Mucosa of descending colon (tissue), 3 donors: ENCODE data around the gene ACSL6. TPM values are rescaled to one million over a fixed set of nuclear protein-coding genes. Genes with fewer than 3 reads are reported as not detected.

Source experiments
- ATAC-seq: fragments of 200-7000 bp; cut with Tn5 transposase; one replicate; pipeline ENCODE4 v1.9.1; 2020; ENCODE audit warnings: mild to moderate bottlenecking, moderate library complexity
- DNase-seq, 3 donors: peaks; one replicate each; pipeline ENCODE4 v3.0.0-alpha.2; 2020
- H3K36me3 ChIP-seq: fragments of 200-600 bp; one replicate; pipeline ENCODE4 v1.8.0; 2021; ENCODE audit warnings: low read depth, mild to moderate bottlenecking
- H3K4me1 ChIP-seq: fragments of 200-600 bp; one replicate; pipeline ENCODE4 v1.8.0; 2021; ENCODE audit warnings: low read depth, mild to moderate bottlenecking
- H3K4me3 ChIP-seq: fragments of 200-600 bp; one replicate; pipeline ENCODE4 v1.8.0; 2021; ENCODE audit warnings: mild to moderate bottlenecking
- H3K9me3 ChIP-seq: fragments of 200-600 bp; one replicate; pipeline ENCODE4 v1.8.0; 2021; ENCODE audit warnings: mild to moderate bottlenecking
- CTCF ChIP-seq: fragments of 200-600 bp; IDR thresholded peaks from one replicate; pipeline ENCODE4 v1.8.0; 2022; ENCODE audit warnings: antibody characterized with exemption, mild to moderate bottlenecking
- intact Hi-C, 2 donors: fragments of 100-400 bp; cut with DNase I in 1 of 2; cut with micrococcal nuclease in 1 of 2; formaldehyde crosslinking; loops; one replicate each; pipeline versions ENCODE4 v1.11.0 to v1.11.1; 2022; cut with DNase I, micrococcal nuclease
- total RNA-seq, 3 donors: library from RNA; stranded (reverse); fragmentation: NEBNext Ultra II Directional in 2 of 3; extraction: Animal tissue kit (Norgen Biotek cat#: 25700) in 2 of 3; gene quantifications; one replicate each; pipeline versions ENCODE4 v1.2.1 to v1.2.4, GENCODE V29; 2021 to 2023
- donor health status: DM: no; HTN: no; CAD: no; lungs with moderate emphysema.
- donor health status: DM: no; HTN: no; CAD: no.
- donor health status: DM: no; HTN: yes; CAD: no.

Gene ACSL6
- total RNA-seq, 3 donors from 2014 or later: 0.38 to 3.8 (median 0.77) TPM

- TF ChIP-seq CTCF: no peak
- no peak overlapping the region for H3K4me3 ChIP-seq
- H3K36me3 ChIP-seq: no peaks in the 10 kb centered on the region
- intact Hi-C loops: no loop called here
- no peak for ATAC-seq
- H3K4me1 ChIP-seq: no peaks in the 10 kb centered on the region
- no peak for DNase-seq
- H3K9me3 ChIP-seq: no peaks in the 10 kb centered on the region
Measured at GRCh38 chr5:132019337-132019736, 7.9 kb upstream of the ACSL6 start.

- intact Hi-C loops: no loop called here
- no peak for DNase-seq
Measured at GRCh38 chr5:132017738-132018625, 6.5 kb upstream of the ACSL6 start.

DNA sequence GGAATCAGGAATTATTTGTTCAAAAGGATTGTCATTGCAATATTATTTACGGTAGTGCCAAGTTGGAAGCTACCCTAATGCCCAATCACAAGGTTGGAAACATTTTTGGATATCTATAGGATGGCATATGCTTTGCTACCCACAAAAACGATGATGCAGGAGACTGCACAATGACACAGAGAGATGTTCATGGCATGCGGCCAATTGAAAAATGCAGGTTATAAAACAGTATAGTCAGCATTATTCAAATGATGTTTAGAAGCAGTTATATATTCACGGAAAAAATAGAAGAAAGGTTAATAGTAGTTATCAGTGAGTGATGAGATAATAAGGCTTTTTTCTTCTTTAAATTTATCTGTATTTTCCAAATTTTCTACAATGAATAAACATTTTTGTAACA is 5.9 kb upstream of the ACSL6 start:
- no peaks in the 10 kb centered on the region for H3K9me3 ChIP-seq
- DNase-seq (no peak), ATAC-seq (no peak)
- H3K4me3 ChIP-seq: no peak overlapping the region
- H3K4me1 ChIP-seq: no peaks in the 10 kb centered on the region
- TF ChIP-seq CTCF: no peak
- H3K36me3 ChIP-seq: no peaks in the 10 kb centered on the region
- intact Hi-C loops: no loop called here

More at GRCh38 chr5:132017738-132018625, 6.5 kb upstream of the ACSL6 start:
- H3K4me3 ChIP-seq: no peak overlapping the region
- no peak for TF ChIP-seq CTCF
- no peaks in the 10 kb centered on the region for H3K4me1 ChIP-seq
- ATAC-seq: no peak
- no peaks in the 10 kb centered on the region for H3K9me3 ChIP-seq
- no peaks in the 10 kb centered on the region for H3K36me3 ChIP-seq

DNA sequence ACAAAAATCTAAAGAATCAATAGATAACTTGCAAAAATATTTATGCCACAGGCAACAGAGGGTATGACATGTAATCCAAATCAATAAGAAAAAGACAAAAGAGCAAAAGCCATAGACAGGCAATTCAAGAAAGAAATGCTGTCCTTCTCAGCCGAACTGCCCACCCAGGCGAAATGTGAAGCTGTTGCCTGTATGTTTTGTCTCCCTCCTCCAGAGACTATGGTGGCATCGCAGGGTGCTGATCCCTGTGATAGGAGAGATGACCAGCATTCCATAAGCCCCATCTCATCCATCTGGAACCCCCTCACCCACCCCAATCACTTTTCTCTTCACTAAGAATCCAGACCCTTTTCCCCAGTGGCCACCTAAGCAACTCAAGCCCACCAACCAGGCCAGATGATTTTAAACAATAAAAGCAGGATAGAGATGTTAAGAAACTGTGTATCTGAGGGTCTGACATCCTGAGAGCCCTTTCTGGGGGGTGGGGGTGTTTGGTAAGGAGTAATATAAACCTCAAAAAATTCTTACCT is 5.3 kb upstream of the ACSL6 start:
- ATAC-seq (no peak), DNase-seq (no peak)

GRCh38 chr5:132013711-132014110 is 2.3 kb upstream of the ACSL6 start:
- no peak overlapping the region for H3K4me3 ChIP-seq
- no peaks in the 10 kb centered on the region for H3K36me3 ChIP-seq
- no peaks in the 10 kb centered on the region for H3K9me3 ChIP-seq
- TF ChIP-seq CTCF: no peak
- peaks cover 10% of the 10 kb centered on the region for H3K4me1 ChIP-seq
- DNase-seq (peak in 1 of 3 donors; percentile 9), ATAC-seq (no peak)
- intact Hi-C loops: no loop called here

More for the DNA sequence above, 5.3 kb upstream of the ACSL6 start:
- TF ChIP-seq CTCF: no peak
- H3K9me3 ChIP-seq: no peaks in the 10 kb centered on the region
- peaks cover 3% of the 10 kb centered on the region for H3K4me1 ChIP-seq
- no peaks in the 10 kb centered on the region for H3K36me3 ChIP-seq
- H3K4me3 ChIP-seq: no peak overlapping the region
- intact Hi-C loops: no loop called here
